HUES48 (cell line): ENCODE measurements around the gene TEX19.
A peak's percentile ranks its signal among the peaks of the same experiment; 100 is the strongest.

Source experiments
- H3K27ac ChIP-seq: one replicate; pipeline ENCODE4 v1.7.0; 2013; ENCODE audit warnings: low read depth, low read length, inconsistent platforms
- H3K27me3 ChIP-seq: 2 replicates; pipeline ENCODE4 v1.6.1; 2013; ENCODE audit warnings: mild to moderate bottlenecking, low read length; ENCODE audit not compliant: control insufficient read depth, insufficient read depth
- H3K36me3 ChIP-seq: 2 replicates; pipeline ENCODE4 v1.6.1; 2013; ENCODE audit warnings: low read length; ENCODE audit not compliant: control insufficient read depth, insufficient read depth
- H3K4me1 ChIP-seq: 2 replicates; pipeline ENCODE4 v1.6.1; 2013; ENCODE audit warnings: mild to moderate bottlenecking, low read length; ENCODE audit not compliant: control insufficient read depth, insufficient read depth
- H3K4me3 ChIP-seq: 2 replicates; pipeline ENCODE4 v1.5.1; 2013; ENCODE audit warnings: mild to moderate bottlenecking, low read depth, low read length
- H3K9ac ChIP-seq: 2 replicates; pipeline ENCODE4 v1.6.1; 2013; ENCODE audit warnings: mild to moderate bottlenecking, low read depth, low read length, moderate library complexity
- H3K9me3 ChIP-seq: 2 replicates; pipeline ENCODE4 v1.6.1; 2013; ENCODE audit warnings: low read length; ENCODE audit not compliant: control insufficient read depth, insufficient read depth

The TEX19 gene, protein sequence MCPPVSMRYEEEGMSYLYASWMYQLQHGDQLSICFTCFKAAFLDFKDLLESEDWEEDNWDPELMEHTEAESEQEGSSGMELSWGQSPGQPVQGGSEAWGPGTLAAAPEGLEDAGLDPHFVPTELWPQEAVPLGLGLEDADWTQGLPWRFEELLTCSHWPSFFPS

DNA sequence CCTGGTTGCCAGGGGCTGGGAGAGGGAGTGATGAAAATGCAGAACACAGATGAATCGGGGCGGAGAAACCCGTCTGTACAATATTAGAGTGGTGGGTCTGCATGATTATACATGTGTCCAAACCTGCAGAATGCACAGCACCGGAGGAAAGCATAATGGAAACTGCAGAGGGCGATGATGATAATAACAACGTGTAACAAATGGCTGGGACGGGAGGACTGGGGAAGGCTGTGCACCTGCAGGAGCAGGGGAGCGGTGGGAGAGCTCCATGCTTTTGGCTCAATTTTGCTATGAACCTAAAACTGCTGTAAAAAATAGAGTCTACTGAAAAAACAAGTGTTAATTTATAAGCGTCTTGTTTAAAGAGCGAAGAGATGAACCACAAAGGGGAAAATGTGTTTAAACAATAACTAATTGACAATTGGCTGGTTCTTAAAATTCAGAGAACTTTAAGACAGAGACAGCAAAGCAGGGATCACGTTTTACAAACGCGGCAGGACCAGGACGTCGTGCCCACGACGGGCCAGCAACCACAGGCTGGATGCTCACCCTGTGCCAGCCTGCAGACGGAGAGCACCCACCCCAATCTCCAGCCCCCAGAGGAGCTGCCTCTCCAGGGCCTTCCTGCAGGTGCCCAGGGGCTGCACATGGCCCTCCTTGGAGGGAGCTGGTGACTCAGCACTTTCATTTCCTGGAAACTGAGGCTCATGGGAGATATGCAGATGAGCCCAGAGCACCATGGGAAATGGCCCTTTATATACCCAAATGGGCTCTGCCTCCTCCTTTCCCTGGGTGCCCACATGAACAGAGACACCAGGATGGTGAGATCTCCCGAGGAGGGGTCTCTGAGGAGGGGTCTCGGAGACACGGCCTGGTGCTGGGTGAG, at the start of gene TEX19:
Gene TEX19, plus strand, starts transcription at position 783 of the 886 bp plus-strand sequence. CDS start 2,904 bp downstream, outside the sequence.
- H3K36me3 ChIP-seq: no peaks in the 10 kb centered on the region
- H3K9me3 ChIP-seq: no peaks in the 10 kb centered on the region
- H3K4me1 ChIP-seq: no peaks in the 10 kb centered on the region; the same call in 1 of the 2 replicates
- H3K27me3 ChIP-seq: peaks cover 4% of the 10 kb centered on the region; the same call in 1 of the 2 replicates
- H3K4me3 ChIP-seq: no peak within 1 kb of the TSS
- no peak within 1 kb of the TSS for H3K27ac ChIP-seq
- H3K9ac ChIP-seq: no peak within 1 kb of the TSS

DNA sequence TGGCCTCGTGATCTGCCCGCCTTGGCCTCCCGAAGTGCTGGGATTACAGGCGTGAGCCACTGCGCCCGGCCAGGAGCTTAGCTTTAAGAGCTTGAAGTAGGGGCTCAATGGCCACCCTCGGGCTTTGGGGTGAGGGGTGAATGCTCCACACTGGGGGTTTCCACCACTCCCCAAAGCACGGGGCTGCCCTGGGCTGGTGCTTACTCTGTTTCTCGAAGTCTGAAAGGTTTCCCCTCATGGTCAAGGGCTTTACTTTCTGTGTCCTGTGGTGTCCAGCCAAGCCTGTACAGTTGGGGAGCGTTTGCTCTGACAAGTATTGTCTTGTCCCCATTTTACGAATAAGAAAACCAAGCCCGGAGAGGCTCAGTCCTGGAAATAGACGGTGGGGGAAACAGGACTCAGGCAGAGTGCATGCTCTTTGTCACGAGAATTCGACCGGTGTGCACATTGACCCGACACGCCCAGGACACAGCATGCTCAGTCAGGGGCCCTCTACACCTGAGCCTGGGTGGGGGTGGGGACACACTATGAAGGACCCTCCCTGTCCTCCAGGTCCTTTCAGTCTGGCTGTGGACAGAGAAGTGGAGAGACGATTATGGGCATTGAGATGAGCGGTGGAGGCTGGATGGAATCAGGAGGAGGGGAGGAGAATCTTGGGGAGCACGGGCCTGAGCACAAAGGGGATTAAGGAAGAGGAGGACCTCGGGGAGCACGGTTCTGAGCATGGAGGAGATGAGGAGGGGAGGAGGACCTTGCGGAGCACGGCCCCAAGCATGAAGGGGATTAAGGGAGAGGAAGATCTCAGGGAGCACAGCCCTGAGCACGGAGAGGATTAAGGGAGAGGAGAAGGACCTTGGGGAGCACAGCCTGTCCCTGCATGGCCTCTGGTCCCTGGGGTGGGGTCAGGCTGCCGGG, 49.1 kb upstream of the TEX19 start:
- Histone ChIP-seq H3K4me3 (no peak overlapping the region), H3K27me3 (no peaks in the 10 kb centered on the region), H3K4me1 (no peaks in the 10 kb centered on the region), H3K9ac (no peak overlapping the region), H3K27ac (no peak overlapping the region), H3K36me3 (no peaks in the 10 kb centered on the region), H3K9me3 (no peaks in the 10 kb centered on the region)

GRCh38 chr17:82310877-82311276, 48.2 kb upstream of the TEX19 start:
- no peak overlapping the region for H3K9ac ChIP-seq
- no peak overlapping the region for H3K4me3 ChIP-seq
- no peaks in the 10 kb centered on the region for H3K4me1 ChIP-seq
- no peak overlapping the region for H3K27ac ChIP-seq
- no peaks in the 10 kb centered on the region for H3K27me3 ChIP-seq
- H3K9me3 ChIP-seq: no peaks in the 10 kb centered on the region
- no peaks in the 10 kb centered on the region for H3K36me3 ChIP-seq

- Histone ChIP-seq H3K4me1 (no peaks in the 10 kb centered on the region), H3K27me3 (no peaks in the 10 kb centered on the region), H3K36me3 (no peaks in the 10 kb centered on the region), H3K9me3 (no peaks in the 10 kb centered on the region), H3K27ac (no peak overlapping the region), H3K9ac (no peak overlapping the region), H3K4me3 (no peak overlapping the region)
Observed at GRCh38 chr17:82311971-82312370, 47.1 kb upstream of the TEX19 start.

GRCh38 chr17:82313195-82314011, 45.6 kb upstream of the TEX19 start:
- no peak overlapping the region for H3K4me3 ChIP-seq
- no peaks in the 10 kb centered on the region for H3K36me3 ChIP-seq
- H3K9me3 ChIP-seq: no peaks in the 10 kb centered on the region
- no peak overlapping the region for H3K27ac ChIP-seq
- H3K9ac ChIP-seq: no peak overlapping the region
- H3K4me1 ChIP-seq: 0 out of 2 replicates have a peak, but pooled peaks cover 4% of the 10 kb centered on the region
- no peaks in the 10 kb centered on the region for H3K27me3 ChIP-seq

- Histone ChIP-seq H3K9ac (no peak overlapping the region), H3K36me3 (no peaks in the 10 kb centered on the region), H3K27me3 (no peaks in the 10 kb centered on the region), H3K4me1 (0 out of 2 replicates have a peak, but pooled peaks cover 4% of the 10 kb centered on the region), H3K27ac (no peak overlapping the region), H3K4me3 (no peak overlapping the region), H3K9me3 (no peaks in the 10 kb centered on the region)
Observed at GRCh38 chr17:82314012-82314726, 44.9 kb upstream of the TEX19 start.

GRCh38 chr17:82314727-82315605, 44.1 kb upstream of the TEX19 start:
- no peaks in the 10 kb centered on the region for H3K9me3 ChIP-seq
- H3K9ac ChIP-seq: no peak overlapping the region
- H3K27ac ChIP-seq: no peak overlapping the region
- no peak overlapping the region for H3K4me3 ChIP-seq
- no peaks in the 10 kb centered on the region for H3K36me3 ChIP-seq
- 0 out of 2 replicates have a peak, but pooled peaks cover 4% of the 10 kb centered on the region for H3K4me1 ChIP-seq
- H3K27me3 ChIP-seq: no peaks in the 10 kb centered on the region

- no peaks in the 10 kb centered on the region for H3K36me3 ChIP-seq
- peak overlapping the region; percentile 17; the same call in 1 of the 2 replicates for H3K4me3 ChIP-seq
- H3K27ac ChIP-seq: no peak overlapping the region
- H3K4me1 ChIP-seq: 0 out of 2 replicates have a peak, but pooled peaks cover 4% of the 10 kb centered on the region
- no peak overlapping the region for H3K9ac ChIP-seq
- H3K27me3 ChIP-seq: no peaks in the 10 kb centered on the region
- no peaks in the 10 kb centered on the region for H3K9me3 ChIP-seq
Observed at GRCh38 chr17:82315703-82316358, 43.2 kb upstream of the TEX19 start.
